Measurements from ENCODE around the gene DHRSX.
"Not testable (repeated sequence)": the region's sequence is repeated elsewhere in the genome, so short reads cannot be mapped to it uniquely, and the experiment has no call there.

The DHRSX gene

GRCh38 chrX:2242980-2243379 is 257.8 kb downstream of the DHRSX start:
- no peak for DNase-seq

- DNase-seq = no peak
These were observed 258.4 kb downstream of the DHRSX start for GRCh38 chrX:2242326-2242725.

GRCh38 chrX:2241496-2241895 is 259.3 kb downstream of the DHRSX start:
- not testable (repeated sequence) for DNase-seq

GRCh38 chrX:2240761-2241160 is 260.0 kb downstream of the DHRSX start:
- DNase-seq = not testable (repeated sequence)

GRCh38 chrX:2237976-2238375 is 262.8 kb downstream of the DHRSX start:
- DNase-seq = no peak

GRCh38 chrX:2231570-2232192 is 269.1 kb downstream of the DHRSX start:
- DNase-seq = no peak

- DNase-seq = no peak
These were observed 270.3 kb downstream of the DHRSX start for GRCh38 chrX:2230457-2230856.

GRCh38 chrX:2228536-2228935 is 272.2 kb downstream of the DHRSX start:
- no peak for DNase-seq

- DNase-seq = no peak
These were observed 273.7 kb downstream of the DHRSX start for GRCh38 chrX:2226906-2227656.

- no peak for DNase-seq
These were observed 274.6 kb downstream of the DHRSX start for GRCh38 chrX:2226182-2226581.

- DNase-seq = no peak
These were observed 276.1 kb downstream of the DHRSX start for GRCh38 chrX:2224597-2225235.

- DNase-seq = no peak
These were observed 276.6 kb downstream of the DHRSX start for GRCh38 chrX:2224161-2224560.

GRCh38 chrX:2220829-2221567 is 279.8 kb downstream of the DHRSX start:
- DNase-seq = no peak

- no peak for DNase-seq
These were observed 280.5 kb downstream of the DHRSX start for GRCh38 chrX:2220296-2220695.

- DNase-seq = not testable (repeated sequence)
These were observed 286.5 kb downstream of the DHRSX start for GRCh38 chrX:2214138-2214823.

GRCh38 chrX:2211667-2212066 is 289.1 kb downstream of the DHRSX start:
- not testable (repeated sequence) for DNase-seq

GRCh38 chrX:2193273-2193592 is 307.5 kb downstream of the DHRSX start:
- DNase-seq = no peak

- DNase-seq = no peak
These were observed 308.0 kb downstream of the DHRSX start for GRCh38 chrX:2192584-2193272.

- no peak for DNase-seq
These were observed 311.9 kb downstream of the DHRSX start for GRCh38 chrX:2188840-2189239.

GRCh38 chrX:2188330-2188792 is 312.4 kb downstream of the DHRSX start:
- no peak for DNase-seq

- DNase-seq = no peak
These were observed 313.2 kb downstream of the DHRSX start for GRCh38 chrX:2187352-2188115.

Measured in NCI-H510A (cell line).